Head of caudate nucleus (tissue), 42 donors: ENCODE data around the gene DST.
A peak's percentile ranks its signal among the peaks of the same experiment; 100 is the strongest.

Experiments
- DNase-seq, 42 donors: peaks; one replicate each; pipeline versions ENCODE4 v3.0.0 to v3.0.0-alpha.2; 2020 to 2021; ENCODE audit warnings: mixed read lengths in 7 of 42
- intact Hi-C: fragments of 100-400 bp; cut with DNase I; formaldehyde crosslinking; loops from one replicate; pipeline ENCODE4 v1.15.0; 2022

The DST gene

GRCh38 chr6:56642366-56643261, at the start of gene DST:
Gene DST, minus strand, starts transcription at chr6:56642889.
- intact Hi-C loops: no loop called here
- no peak for DNase-seq

- DNase-seq: no peak
- intact Hi-C loops: no loop called here
Measured at GRCh38 chr6:56691814-56692213, 49.1 kb upstream of the DST start.

- intact Hi-C loops: no loop called here
- no peak for DNase-seq
Measured at GRCh38 chr6:56691286-56691595, 48.6 kb upstream of the DST start.

GRCh38 chr6:56690519-56691285, 48.0 kb upstream of the DST start:
- DNase-seq: no peak
- intact Hi-C loops: no loop called here

GRCh38 chr6:56689663-56690062, 47.0 kb upstream of the DST start:
- intact Hi-C loops: no loop called here
- DNase-seq: no peak

- intact Hi-C loops: no loop called here
- no peak for DNase-seq
Measured at GRCh38 chr6:56689114-56689513, 46.4 kb upstream of the DST start.

GRCh38 chr6:56688521-56688920, 45.8 kb upstream of the DST start:
- no peak for DNase-seq
- intact Hi-C loops: no loop called here

- DNase-seq: no peak
- intact Hi-C loops: no loop called here
Measured at GRCh38 chr6:56687551-56687950, 44.9 kb upstream of the DST start.

GRCh38 chr6:56686429-56686828, 43.7 kb upstream of the DST start:
- intact Hi-C loops: no loop called here
- no peak for DNase-seq

GRCh38 chr6:56685994-56686393, 43.3 kb upstream of the DST start:
- intact Hi-C loops: no loop called here
- DNase-seq: no peak

- intact Hi-C loops: no loop called here
- DNase-seq: no peak
Measured at GRCh38 chr6:56685102-56685733, 42.5 kb upstream of the DST start.

- DNase-seq: no peak
- intact Hi-C loops: no loop called here
Measured at GRCh38 chr6:56684342-56685101, 41.8 kb upstream of the DST start.

GRCh38 chr6:56683882-56684281, 41.2 kb upstream of the DST start:
- no peak for DNase-seq
- intact Hi-C loops: no loop called here

GRCh38 chr6:56682635-56683034, 39.9 kb upstream of the DST start:
- peak in 1 of 42 donors; percentile 43 for DNase-seq

GRCh38 chr6:56677559-56677958, 34.9 kb upstream of the DST start:
- intact Hi-C loops: no loop called here

More at GRCh38 chr6:56682635-56683034, 39.9 kb upstream of the DST start:
- intact Hi-C loops: no loop called here

GRCh38 chr6:56671651-56672461, 29.2 kb upstream of the DST start:
- peak; percentile 55 to 91 (median 80) for DNase-seq
- intact Hi-C loops: no loop called here

More at GRCh38 chr6:56677559-56677958, 34.9 kb upstream of the DST start:
- no peak for DNase-seq

- no peak for DNase-seq
Measured at GRCh38 chr6:56671160-56671559, 28.5 kb upstream of the DST start.

GRCh38 chr6:56669041-56669440, 26.4 kb upstream of the DST start:
- DNase-seq: no peak
- intact Hi-C loops: no loop called here

More at GRCh38 chr6:56671160-56671559, 28.5 kb upstream of the DST start:
- intact Hi-C loops: no loop called here
